Measurements from ENCODE around the gene IL13. TPM values are rescaled to one million over a fixed set of nuclear protein-coding genes. Genes with fewer than 3 reads are reported as not detected.
A peak's percentile ranks its signal among the peaks of the same experiment; 100 is the strongest.

The IL13 gene
- total RNA-seq, 2 donors from 2014 or later: 0.29 TPM; not detected in 1

GRCh38 chr5:132668706-132669454, 10.9 kb downstream of the IL13 start:
- DNase-seq (ENCODE audit: low spot score): peak; percentile 25
- intact Hi-C loops (cut with DNase I): no loop called here

- intact Hi-C loops (cut with DNase I): no loop called here
- DNase-seq (ENCODE audit: low spot score): no peak
Measured at GRCh38 chr5:132669455-132669820, 11.5 kb downstream of the IL13 start.

GRCh38 chr5:132669966-132670882, 12.3 kb downstream of the IL13 start:
- intact Hi-C loops (cut with DNase I): no loop called here

GRCh38 chr5:132671000-132671399, 13.0 kb downstream of the IL13 start:
- intact Hi-C loops (cut with DNase I): no loop called here
- DNase-seq (ENCODE audit: low spot score): no peak

More at GRCh38 chr5:132669966-132670882, 12.3 kb downstream of the IL13 start:
- DNase-seq (ENCODE audit: low spot score): no peak

- intact Hi-C loops (cut with DNase I): no loop called here
Measured at GRCh38 chr5:132673488-132673887, 15.5 kb downstream of the IL13 start.

GRCh38 chr5:132673939-132674630, 16.1 kb downstream of the IL13 start, which contains the start of gene IL4:
IL4 (plus strand) TSS chr5:132673989; CDS start chr5:132674051, 62 bp downstream.
- no peak for DNase-seq (ENCODE audit: low spot score)

More at GRCh38 chr5:132673488-132673887, 15.5 kb downstream of the IL13 start:
- DNase-seq (ENCODE audit: low spot score): no peak

GRCh38 chr5:132674671-132675506, 16.9 kb downstream of the IL13 start:
- no peak for DNase-seq (ENCODE audit: low spot score)
- intact Hi-C loops (cut with DNase I): no loop called here

More at GRCh38 chr5:132673939-132674630, 16.1 kb downstream of the IL13 start, which contains the start of gene IL4:
- intact Hi-C loops (cut with DNase I): no loop called here

GRCh38 chr5:132675936-132676689, 18.1 kb downstream of the IL13 start:
- peak; percentile 62 for DNase-seq (ENCODE audit: low spot score)
- intact Hi-C loops (cut with DNase I): no loop called here

GRCh38 chr5:132677191-132677590, 19.2 kb downstream of the IL13 start:
- intact Hi-C loops (cut with DNase I): no loop called here

GRCh38 chr5:132677682-132678400, 19.9 kb downstream of the IL13 start:
- intact Hi-C loops (cut with DNase I): loop anchor here in 1 of 2 donors (2.0 kb wide), 1 partner anchor 47 kb away; no protein-coding TSS in a partner anchor
- peak; percentile 62 for DNase-seq (ENCODE audit: low spot score)

More at GRCh38 chr5:132677191-132677590, 19.2 kb downstream of the IL13 start:
- DNase-seq (ENCODE audit: low spot score): peak; percentile 86

- DNase-seq (ENCODE audit: low spot score): no peak
- intact Hi-C loops (cut with DNase I): loop anchor here in 1 of 2 donors (2.0 kb wide), 1 partner anchor 46 kb away; no protein-coding TSS in a partner anchor
Measured at GRCh38 chr5:132678735-132679134, 20.8 kb downstream of the IL13 start.

- peak; percentile 59 for DNase-seq (ENCODE audit: low spot score)
- intact Hi-C loops (cut with DNase I): loop anchor here in 1 of 2 donors (2.0 kb wide), 1 partner anchor 46 kb away; no protein-coding TSS in a partner anchor
Measured at GRCh38 chr5:132679166-132679565, 21.2 kb downstream of the IL13 start.

- intact Hi-C loops (cut with DNase I): loop anchor here in 1 of 2 donors (2.0 kb wide), 1 partner anchor 45 kb away; no protein-coding TSS in a partner anchor
- DNase-seq (ENCODE audit: low spot score): peak; percentile 53
Measured at GRCh38 chr5:132679717-132680380, 21.9 kb downstream of the IL13 start.

- DNase-seq (ENCODE audit: low spot score): peak; percentile 19
- intact Hi-C loops (cut with DNase I): no loop called here
Measured at GRCh38 chr5:132680780-132681475, 23.0 kb downstream of the IL13 start.

GRCh38 chr5:132681476-132681831, 23.5 kb downstream of the IL13 start:
- intact Hi-C loops (cut with DNase I): no loop called here
- DNase-seq (ENCODE audit: low spot score): no peak

- peak; percentile 34 for DNase-seq (ENCODE audit: low spot score)
- intact Hi-C loops (cut with DNase I): no loop called here
Measured at GRCh38 chr5:132681983-132682382, 24.0 kb downstream of the IL13 start.

Data from posterior vena cava (tissue), 2 donors.